Stimulated activated CD8-positive, alpha-beta memory T cell treated with anti-CD3 and anti-CD28 coated beads, Interleukin-7, amount 100 ng/mL, for 1 hour (primary cell): ENCODE measurements around the gene C17orf78.
A peak's percentile ranks its signal among the peaks of the same experiment; 100 is the strongest.
"Not testable (repeated sequence)": the region's sequence is repeated elsewhere in the genome, so short reads cannot be mapped to it uniquely, and the experiment has no call there.

Experiments used
- DNase-seq, 2 donors: peaks; one replicate each; pipeline ENCODE4 v3.0.0-alpha.2; 2020; ENCODE audit warnings: low read depth in 2 of 2

The C17orf78 gene

DNA sequence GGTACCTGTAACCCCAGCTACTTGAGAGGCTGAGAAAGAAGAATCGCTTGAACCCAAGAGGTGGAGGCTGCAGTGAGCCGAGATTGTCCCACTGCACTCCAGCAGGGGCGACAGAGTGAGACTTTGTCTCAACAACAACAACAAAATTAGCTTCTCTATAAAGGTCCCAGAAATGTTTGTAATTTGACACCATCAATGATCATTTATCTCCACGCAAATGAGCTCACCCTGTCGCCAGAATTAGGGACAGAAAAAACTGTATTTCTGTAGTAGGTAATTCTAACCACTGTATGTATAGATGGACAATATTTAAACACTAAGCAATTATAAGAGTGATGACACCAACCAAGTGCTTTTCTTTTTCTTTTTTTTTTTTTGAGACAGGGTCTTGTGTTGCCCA, 10.7 kb downstream of the C17orf78 start:
- no peak for DNase-seq

GRCh38 chr17:37388266-37388665, 12.5 kb downstream of the C17orf78 start:
- DNase-seq, result no peak

GRCh38 chr17:37389160-37389559, 13.4 kb downstream of the C17orf78 start:
- DNase-seq, result no peak

GRCh38 chr17:37391146-37391545, 15.4 kb downstream of the C17orf78 start:
- no peak for DNase-seq

GRCh38 chr17:37392024-37392590, 16.3 kb downstream of the C17orf78 start:
- DNase-seq, result no peak

GRCh38 chr17:37393352-37393751, 17.6 kb downstream of the C17orf78 start:
- DNase-seq, result no peak

DNA sequence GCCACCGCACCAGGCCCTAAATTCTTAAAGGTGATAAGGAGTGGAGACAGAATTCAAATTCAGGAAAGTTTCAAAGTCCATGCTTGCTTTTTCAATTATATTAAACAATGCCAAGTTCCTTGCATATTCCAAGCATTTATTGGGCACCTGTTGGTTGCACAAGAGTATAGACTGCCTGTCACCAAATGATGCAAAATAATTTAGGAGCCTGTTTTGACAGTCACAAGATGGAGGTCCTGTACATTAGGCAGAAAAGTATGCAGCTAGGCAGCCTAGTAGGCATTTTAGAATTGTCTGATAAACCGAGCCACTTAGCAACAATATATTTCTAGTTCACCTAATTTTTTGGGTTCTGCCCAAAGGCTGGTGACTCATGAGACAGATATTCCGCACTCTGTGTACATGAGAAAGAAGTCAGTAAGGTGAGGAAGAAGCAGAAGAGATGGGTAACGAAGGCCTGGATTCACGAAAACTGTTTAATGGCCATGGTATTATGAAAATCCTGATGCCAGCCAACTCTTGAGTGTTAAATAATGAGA, 23.5 kb downstream of the C17orf78 start:
- DNase-seq, result no peak

DNA sequence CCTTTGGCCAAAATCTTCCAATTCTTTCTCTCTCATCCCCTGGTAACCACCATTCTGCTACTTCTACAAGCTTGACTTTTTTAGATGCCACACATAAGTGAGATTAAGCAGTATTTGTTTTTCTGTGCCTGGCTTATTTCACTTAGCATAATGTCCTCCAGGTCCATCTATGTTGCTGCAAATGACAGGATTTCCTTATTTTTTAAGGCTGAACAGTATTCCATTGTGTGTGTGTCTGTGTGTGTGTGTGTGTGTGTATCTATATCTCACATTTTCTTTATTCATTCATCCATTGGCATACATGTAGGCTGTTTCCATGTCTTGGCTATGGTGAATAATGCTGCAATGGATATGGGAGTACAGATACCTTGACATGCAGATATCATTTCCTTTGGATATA, 24.7 kb downstream of the C17orf78 start:
- DNase-seq, result no peak

DNA sequence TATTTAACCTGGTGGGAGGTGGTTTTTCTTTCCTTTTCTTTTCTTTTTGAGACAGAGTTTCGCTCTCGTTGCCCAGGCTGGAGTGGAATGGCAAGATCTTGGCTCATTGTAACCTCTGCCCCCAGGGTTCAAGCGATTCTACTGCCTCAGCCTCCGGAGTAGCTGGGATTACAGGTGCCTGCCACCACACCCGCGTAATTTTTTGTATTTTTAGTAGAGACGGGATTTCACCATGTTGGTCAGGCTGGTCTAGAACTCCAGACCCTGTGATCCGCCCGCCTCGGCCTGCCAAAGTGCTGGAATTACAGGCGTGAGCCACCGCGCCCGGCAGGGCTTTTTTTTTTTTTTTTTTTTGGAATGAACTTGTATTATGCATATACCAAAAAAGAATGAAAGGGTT, 29.7 kb downstream of the C17orf78 start:
- DNase-seq, result not testable (repeated sequence)

GRCh38 chr17:37405955-37406634, 30.3 kb downstream of the C17orf78 start:
- DNase-seq, result no peak

DNA sequence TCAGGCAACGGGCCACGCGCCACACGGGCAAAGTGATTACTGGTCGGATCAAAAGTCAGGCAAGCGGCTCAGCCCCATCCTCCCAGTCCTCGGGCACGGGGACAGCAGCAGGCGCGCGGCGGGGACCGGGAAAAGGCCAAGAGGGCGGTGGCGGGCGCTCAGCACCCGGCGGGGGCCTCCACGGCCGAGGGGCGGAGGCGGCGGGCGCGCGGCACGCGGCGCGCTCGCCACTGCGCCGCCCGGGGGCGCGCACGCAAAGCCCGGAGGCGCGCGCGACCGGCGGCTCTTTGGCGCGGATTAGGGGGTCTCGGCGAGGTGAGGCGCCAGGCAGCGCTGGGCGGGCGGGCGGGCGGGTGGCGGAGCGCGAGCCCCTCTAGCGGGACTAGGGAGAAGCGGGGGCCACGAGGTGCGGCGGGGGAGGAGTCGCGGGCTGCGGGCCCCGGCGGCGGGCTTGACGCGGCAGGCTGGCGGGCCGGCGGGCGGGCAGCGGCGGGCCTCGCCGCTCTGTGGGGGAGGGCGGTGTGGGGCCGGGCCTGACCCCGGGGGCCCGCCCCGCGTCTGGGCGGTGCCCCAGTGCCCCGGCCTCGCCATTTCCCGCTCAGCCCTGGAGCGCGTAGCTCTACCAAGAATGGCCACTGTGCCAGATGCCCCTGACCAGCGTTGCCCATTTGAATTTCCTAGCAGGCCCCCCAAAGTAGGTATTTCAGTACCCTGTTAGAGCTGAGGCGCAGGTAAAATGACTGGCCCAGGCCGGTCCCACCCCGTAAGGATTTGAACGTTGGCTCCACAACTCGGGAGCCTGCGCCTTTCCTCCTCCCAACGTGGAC, 31.1 kb downstream of the C17orf78 start, which contains the start of the genes ACACA and TADA2A:
Gene ACACA, minus strand, starts transcription at position 202 of the 827 bp plus-strand sequence. CDS start 537 bp downstream, outside the sequence.
Gene TADA2A, plus strand, starts transcription at position 252 of the 827 bp plus-strand sequence. CDS start 4,480 bp downstream, outside the sequence.
- DNase-seq, result peak; percentile 45 to 46

DNA sequence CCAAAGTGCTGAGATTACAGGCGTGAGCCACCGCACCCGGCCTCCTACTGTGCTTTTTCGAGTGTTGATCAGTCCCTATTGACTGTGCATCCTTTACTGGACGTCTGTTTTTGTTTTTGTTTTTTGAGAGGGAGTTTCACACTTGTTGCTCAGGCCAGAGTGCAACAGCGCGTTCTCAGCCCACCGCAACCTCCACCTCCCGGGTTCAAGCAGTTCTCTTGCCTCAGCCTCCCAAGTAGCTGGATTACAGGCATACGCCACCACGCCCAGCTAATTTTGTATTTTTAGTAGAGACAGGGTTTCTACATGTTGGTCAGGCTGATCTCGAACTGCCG, 32.3 kb downstream of the C17orf78 start:
- DNase-seq, result not testable (repeated sequence)

GRCh38 chr17:37410357-37410756, 34.6 kb downstream of the C17orf78 start:
- DNase-seq, result no peak

GRCh38 chr17:37413875-37414519, 38.2 kb downstream of the C17orf78 start:
- DNase-seq, result no peak

GRCh38 chr17:37417852-37418251, 42.1 kb downstream of the C17orf78 start:
- DNase-seq, result no peak

DNA sequence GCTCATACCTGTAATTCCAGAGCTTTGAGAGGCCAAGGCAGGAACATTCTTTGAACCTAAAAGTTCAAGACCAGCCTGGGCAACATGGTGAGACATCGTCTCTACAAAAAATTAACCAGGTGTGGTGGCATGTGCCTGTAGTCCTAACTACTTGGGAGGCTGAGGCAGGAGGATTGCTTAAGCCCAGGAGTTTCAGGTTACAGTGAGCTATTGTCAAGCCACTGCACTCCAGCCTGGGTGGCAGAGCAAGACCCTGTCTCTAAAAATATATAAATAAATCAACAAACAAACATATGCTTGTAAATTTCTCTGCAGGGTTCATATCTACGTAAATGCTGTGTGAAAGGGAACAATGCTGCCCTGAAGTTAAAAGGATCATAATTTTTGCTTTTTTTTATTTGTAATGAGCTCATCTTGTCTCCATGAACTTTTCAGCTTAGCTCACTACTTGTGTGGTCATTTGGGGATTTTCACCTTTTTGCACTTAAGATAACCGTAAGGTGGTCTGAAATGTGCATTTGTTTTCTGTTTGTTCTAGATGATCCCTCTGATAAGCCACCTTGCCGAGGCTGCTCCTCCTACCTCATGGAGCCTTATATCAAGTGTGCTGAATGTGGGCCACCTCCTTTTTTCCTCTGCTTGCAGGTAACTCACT, 47.3 kb downstream of the C17orf78 start:
- no peak for DNase-seq

GRCh38 chr17:37425268-37425667, 49.5 kb downstream of the C17orf78 start:
- no peak for DNase-seq

- no peak for DNase-seq
Observed at GRCh38 chr17:37429039-37429438, 53.3 kb downstream of the C17orf78 start.

- DNase-seq, result no peak
Observed at GRCh38 chr17:37429453-37429852, 53.7 kb downstream of the C17orf78 start.

DNA sequence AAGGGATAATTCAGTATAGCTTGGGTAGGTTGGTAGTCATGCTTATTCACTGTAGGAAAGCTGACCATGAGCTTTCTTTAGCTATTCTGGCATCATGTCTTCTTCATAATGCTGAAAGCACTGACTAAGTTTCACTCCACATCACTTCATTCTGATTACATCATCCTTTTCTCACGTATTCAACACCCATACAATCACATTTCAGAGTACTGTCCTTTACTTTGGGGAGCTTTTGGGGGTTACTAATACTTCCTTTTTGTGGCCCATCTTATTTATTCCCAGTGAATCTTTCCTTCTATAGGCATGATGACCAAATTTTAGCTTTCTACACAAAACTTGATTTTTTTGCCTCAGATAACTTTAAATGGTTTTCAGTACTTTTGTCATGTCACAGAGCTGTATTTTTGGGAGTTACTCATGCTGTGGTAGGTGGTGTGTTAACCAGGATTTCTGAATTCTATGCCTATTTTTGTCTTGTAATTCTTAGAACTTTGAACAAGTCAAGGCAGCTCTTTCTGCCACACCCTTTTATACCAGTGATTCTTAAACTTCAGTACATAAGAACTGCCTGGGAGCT, 54.4 kb downstream of the C17orf78 start:
- no peak for DNase-seq

- no peak for DNase-seq
Observed at GRCh38 chr17:37432671-37433070, 56.9 kb downstream of the C17orf78 start.
